ENCODE measurements around the gene HTT.

Gene HTT

DNA sequence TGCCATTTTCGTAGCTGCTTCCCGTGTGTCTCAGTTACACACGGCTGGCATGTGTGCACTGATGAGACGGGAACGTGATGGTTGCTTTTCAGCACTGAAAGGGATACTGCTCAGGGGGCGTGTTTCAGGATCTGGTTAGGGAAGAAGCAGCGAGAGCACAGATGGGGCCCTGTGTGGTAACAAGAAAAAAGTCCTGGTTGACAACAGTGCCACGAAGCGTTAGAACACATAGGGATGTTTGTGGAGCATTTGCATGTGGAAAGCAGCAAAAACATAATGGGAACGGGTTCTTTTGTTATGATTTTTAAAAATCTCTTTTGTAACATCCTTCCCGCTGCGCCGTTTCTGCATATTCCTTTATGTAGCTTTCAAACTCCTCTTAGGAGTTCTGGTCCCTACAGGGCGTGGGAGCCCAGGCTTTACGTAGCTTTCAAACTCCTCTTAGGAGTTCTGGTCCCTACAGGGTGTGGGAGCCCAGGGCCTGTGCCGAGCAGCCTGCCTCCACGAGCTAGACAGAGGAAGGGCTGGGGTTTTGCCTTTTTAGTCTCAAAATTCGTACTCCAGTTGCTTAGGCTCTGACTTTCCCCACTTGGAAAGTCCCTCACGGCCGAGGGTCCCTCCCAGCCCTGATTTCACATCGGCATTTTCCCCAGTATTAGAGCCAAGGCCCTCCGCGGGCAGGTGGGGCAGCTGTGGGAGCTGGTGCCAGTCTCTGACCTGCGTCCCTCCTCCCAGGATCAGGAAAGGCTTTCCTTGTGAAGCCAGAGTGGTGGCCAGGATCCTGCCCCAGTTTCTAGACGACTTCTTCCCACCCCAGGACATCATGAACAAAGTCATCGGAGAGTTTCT is 163.5 kb downstream of the HTT start:
- TF ChIP-seq, protein P1, sequence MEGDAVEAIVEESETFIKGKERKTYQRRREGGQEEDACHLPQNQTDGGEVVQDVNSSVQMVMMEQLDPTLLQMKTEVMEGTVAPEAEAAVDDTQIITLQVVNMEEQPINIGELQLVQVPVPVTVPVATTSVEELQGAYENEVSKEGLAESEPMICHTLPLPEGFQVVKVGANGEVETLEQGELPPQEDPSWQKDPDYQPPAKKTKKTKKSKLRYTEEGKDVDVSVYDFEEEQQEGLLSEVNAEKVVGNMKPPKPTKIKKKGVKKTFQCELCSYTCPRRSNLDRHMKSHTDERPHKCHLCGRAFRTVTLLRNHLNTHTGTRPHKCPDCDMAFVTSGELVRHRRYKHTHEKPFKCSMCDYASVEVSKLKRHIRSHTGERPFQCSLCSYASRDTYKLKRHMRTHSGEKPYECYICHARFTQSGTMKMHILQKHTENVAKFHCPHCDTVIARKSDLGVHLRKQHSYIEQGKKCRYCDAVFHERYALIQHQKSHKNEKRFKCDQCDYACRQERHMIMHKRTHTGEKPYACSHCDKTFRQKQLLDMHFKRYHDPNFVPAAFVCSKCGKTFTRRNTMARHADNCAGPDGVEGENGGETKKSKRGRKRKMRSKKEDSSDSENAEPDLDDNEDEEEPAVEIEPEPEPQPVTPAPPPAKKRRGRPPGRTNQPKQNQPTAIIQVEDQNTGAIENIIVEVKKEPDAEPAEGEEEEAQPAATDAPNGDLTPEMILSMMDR (conservative IDR thresholded peaks at IDR 0.05) = no peak
- H3K27ac ChIP-seq = no peak overlapping the region

DNA sequence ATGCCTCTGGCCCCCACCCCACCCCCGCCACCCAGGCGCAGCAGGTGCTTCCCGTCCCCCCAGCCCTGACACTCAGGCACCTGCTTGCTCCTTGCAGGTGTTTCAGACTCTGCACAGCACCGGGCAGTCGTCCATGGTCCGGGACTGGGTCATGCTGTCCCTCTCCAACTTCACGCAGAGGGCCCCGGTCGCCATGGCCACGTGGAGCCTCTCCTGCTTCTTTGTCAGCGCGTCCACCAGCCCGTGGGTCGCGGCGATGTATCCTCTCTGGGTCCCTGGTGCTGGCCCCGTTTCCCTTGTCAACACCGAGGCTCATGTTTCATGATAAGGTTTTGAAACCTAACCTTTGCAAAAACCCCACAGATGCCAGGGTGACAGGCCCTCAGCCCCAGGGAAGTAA is 164.2 kb downstream of the HTT start:
- TF ChIP-seq, protein P1 (conservative IDR thresholded peaks at IDR 0.05) = no peak
- H3K27ac ChIP-seq = no peak overlapping the region

DNA sequence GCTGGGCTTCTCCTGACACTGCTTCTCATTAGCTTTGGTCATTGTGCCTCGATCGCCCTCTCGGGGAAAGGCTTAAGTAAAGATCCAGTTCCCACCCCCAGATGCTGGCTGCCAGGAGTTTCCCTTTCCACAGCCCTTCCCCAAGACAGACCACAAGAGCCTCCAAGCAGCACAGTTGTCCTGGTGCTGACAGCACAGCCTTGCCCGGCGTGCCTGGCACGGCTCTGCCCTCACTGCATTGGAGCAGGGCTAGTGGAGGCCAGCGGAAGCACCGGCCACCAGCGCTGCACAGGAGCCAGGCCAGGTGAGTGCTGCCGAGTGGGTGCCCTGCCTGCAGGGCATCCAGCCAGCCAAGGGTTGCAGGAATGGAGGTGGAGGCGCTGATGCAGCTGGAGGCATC is 164.8 kb downstream of the HTT start:
- H3K27ac ChIP-seq = no peak overlapping the region

DNA sequence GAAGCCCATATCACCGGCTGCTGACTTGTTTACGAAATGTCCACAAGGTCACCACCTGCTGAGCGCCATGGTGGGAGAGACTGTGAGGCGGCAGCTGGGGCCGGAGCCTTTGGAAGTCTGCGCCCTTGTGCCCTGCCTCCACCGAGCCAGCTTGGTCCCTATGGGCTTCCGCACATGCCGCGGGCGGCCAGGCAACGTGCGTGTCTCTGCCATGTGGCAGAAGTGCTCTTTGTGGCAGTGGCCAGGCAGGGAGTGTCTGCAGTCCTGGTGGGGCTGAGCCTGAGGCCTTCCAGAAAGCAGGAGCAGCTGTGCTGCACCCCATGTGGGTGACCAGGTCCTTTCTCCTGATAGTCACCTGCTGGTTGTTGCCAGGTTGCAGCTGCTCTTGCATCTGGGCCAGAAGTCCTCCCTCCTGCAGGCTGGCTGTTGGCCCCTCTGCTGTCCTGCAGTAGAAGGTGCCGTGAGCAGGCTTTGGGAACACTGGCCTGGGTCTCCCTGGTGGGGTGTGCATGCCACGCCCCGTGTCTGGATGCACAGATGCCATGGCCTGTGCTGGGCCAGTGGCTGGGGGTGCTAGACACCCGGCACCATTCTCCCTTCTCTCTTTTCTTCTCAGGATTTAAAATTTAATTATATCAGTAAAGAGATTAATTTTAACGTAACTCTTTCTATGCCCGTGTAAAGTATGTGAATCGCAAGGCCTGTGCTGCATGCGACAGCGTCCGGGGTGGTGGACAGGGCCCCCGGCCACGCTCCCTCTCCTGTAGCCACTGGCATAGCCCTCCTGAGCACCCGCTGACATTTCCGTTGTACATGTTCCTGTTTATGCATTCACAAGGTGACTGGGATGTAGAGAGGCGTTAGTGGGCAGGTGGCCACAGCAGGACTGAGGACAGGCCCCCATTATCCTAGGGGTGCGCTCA is 165.8 kb downstream of the HTT start:
- TF ChIP-seq, protein P1 (conservative IDR thresholded peaks at IDR 0.05) = no peak
- H3K27ac ChIP-seq = no peak overlapping the region

More for the DNA sequence above, 164.8 kb downstream of the HTT start:
- TF ChIP-seq, protein P1 (conservative IDR thresholded peaks at IDR 0.05) = no peak

DNA sequence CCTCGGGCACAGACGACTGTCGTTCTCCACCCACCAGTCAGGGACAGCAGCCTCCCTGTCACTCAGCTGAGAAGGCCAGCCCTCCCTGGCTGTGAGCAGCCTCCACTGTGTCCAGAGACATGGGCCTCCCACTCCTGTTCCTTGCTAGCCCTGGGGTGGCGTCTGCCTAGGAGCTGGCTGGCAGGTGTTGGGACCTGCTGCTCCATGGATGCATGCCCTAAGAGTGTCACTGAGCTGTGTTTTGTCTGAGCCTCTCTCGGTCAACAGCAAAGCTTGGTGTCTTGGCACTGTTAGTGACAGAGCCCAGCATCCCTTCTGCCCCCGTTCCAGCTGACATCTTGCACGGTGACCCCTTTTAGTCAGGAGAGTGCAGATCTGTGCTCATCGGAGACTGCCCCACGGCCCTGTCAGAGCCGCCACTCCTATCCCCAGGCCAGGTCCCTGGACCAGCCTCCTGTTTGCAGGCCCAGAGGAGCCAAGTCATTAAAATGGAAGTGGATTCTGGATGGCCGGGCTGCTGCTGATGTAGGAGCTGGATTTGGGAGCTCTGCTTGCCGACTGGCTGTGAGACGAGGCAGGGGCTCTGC is 166.5 kb downstream of the HTT start:
- no peak overlapping the region for H3K27ac ChIP-seq

DNA sequence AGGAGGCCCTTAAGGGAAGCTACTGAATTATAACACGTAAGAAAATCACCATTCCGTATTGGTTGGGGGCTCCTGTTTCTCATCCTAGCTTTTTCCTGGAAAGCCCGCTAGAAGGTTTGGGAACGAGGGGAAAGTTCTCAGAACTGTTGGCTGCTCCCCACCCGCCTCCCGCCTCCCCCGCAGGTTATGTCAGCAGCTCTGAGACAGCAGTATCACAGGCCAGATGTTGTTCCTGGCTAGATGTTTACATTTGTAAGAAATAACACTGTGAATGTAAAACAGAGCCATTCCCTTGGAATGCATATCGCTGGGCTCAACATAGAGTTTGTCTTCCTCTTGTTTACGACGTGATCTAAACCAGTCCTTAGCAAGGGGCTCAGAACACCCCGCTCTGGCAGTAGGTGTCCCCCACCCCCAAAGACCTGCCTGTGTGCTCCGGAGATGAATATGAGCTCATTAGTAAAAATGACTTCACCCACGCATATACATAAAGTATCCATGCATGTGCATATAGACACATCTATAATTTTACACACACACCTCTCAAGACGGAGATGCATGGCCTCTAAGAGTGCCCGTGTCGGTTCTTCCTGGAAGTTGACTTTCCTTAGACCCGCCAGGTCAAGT is 167.5 kb downstream of the HTT start:
- H3K27ac ChIP-seq = no peak overlapping the region
- TF ChIP-seq, protein P1 (conservative IDR thresholded peaks at IDR 0.05) = no peak

More for the DNA sequence above, 166.5 kb downstream of the HTT start:
- TF ChIP-seq, protein P1 (conservative IDR thresholded peaks at IDR 0.05) = no peak
